Hepatocyte (in vitro differentiated cells): ENCODE data around the gene OR8S1. TPM values are rescaled to one million over a fixed set of nuclear protein-coding genes. Genes with fewer than 3 reads are reported as not detected.
A peak's percentile ranks its signal among the peaks of the same experiment; 100 is the strongest.

Source experiments
- DNase-seq: peaks from one replicate; pipeline ENCODE4 v3.0.0-alpha.2; 2016; ENCODE audit warnings: low spot score
- H2AFZ ChIP-seq: fragments of 200-600 bp; sonication (generic); 2 replicates; pipeline ENCODE4 v1.6.0; 2016; ENCODE audit warnings: antibody characterized with exemption, mild to moderate bottlenecking
- H3K27ac ChIP-seq: fragments of 200-600 bp; sonication (generic); 2 replicates; pipeline ENCODE4 v1.5.1; 2016; ENCODE audit warnings: mild to moderate bottlenecking
- H3K27me3 ChIP-seq: fragments of 200-600 bp; sonication (generic); 2 replicates; pipeline ENCODE4 v1.6.1; 2016
- H3K36me3 ChIP-seq: fragments of 200-600 bp; sonication (generic); replicated peaks from 2 replicates; pipeline ENCODE4 v1.5.1; 2016; ENCODE audit warnings: low read depth; ENCODE audit not compliant: insufficient read depth
- H3K4me1 ChIP-seq: fragments of 200-600 bp; sonication (generic); 2 replicates; pipeline ENCODE4 v1.5.1; 2016; ENCODE audit warnings: mild to moderate bottlenecking, moderate library complexity; ENCODE audit not compliant: insufficient read depth
- H3K4me2 ChIP-seq: fragments of 200-600 bp; sonication (generic); 2 replicates; pipeline ENCODE4 v1.6.0; 2016
- H3K4me3 ChIP-seq: fragments of 200-600 bp; sonication (generic); 2 replicates; pipeline ENCODE4 v1.5.1; 2016; ENCODE audit warnings: mild to moderate bottlenecking
- H3K79me2 ChIP-seq: fragments of 200-600 bp; sonication (generic); 2 replicates; pipeline ENCODE4 v1.6.0; 2017; ENCODE audit warnings: mild to moderate bottlenecking
- H3K9me2 ChIP-seq: fragments of 200-600 bp; sonication (generic); replicated peaks from 2 replicates; pipeline ENCODE4 v1.6.0; 2017; ENCODE audit warnings: mild to moderate bottlenecking; ENCODE audit not compliant: insufficient read depth
- H3K9me3 ChIP-seq: fragments of 200-600 bp; sonication (generic); 2 replicates; pipeline ENCODE4 v1.5.1; 2016; ENCODE audit warnings: low read depth, mild to moderate bottlenecking
- H4K20me1 ChIP-seq: fragments of 200-600 bp; sonication (generic); 2 replicates; pipeline ENCODE4 v1.6.0; 2016; ENCODE audit warnings: mild to moderate bottlenecking; ENCODE audit not compliant: insufficient read depth, poor library complexity, severe bottlenecking
- CTCF ChIP-seq: fragments of 200-600 bp; sonication (generic); IDR thresholded peaks from 2 replicates; pipeline ENCODE4 v1.5.1; 2016; ENCODE audit warnings: antibody characterized with exemption, mild to moderate bottlenecking; ENCODE audit not compliant: poor library complexity
- EZH2 ChIP-seq: fragments of 200-600 bp; sonication (generic); IDR thresholded peaks from 2 replicates; pipeline ENCODE4 v1.6.1; 2016; ENCODE audit warnings: antibody characterized with exemption, mild to moderate bottlenecking, borderline replicate concordance
- EZH2phosphoT487 ChIP-seq: fragments of 200-600 bp; sonication (generic); IDR thresholded peaks from one replicate; pipeline ENCODE4 v1.6.1; 2018; ENCODE audit warnings: antibody characterized with exemption, mild to moderate bottlenecking, low read depth, moderate library complexity; ENCODE audit not compliant: unreplicated experiment, severe bottlenecking
- WGBS: methylation state at CpG from one replicate; pipeline ENCODE4 v1.1.6; 2016; ENCODE audit warnings: low lambda C conversion rate; ENCODE audit errors: missing lambda C conversion rate; 5-methylcytosine and 5-hydroxymethylcytosine counted together
- polyA plus RNA-seq: library from polyadenylated mRNA; unstranded; fragments of >200 nt; fragmentation: Nextera tagmentation; extraction: Ambion mirVana; gene quantifications from 2 replicates; pipeline ENCODE4 v1.2.1, GENCODE V29; 2016
- total RNA-seq: library from RNA; depleted of rRNA; stranded (reverse); fragments of >200 nt; gene quantifications from 2 replicates; pipeline ENCODE4 v1.2.3, GENCODE V29; 2014

Gene OR8S1
- total and polyA plus RNA-seq, 2 experiments from 2014 or later: 0.17 to 1.1 TPM

- Histone ChIP-seq H3K36me3 (no peaks in the 10 kb centered on the region), H2AFZ (no peak overlapping the region), H3K4me3 (no peak overlapping the region), H3K27ac (no peak overlapping the region), H3K4me2 (no peak overlapping the region), H3K9me3 (no peaks in the 10 kb centered on the region), H3K79me2 (no peaks in the 10 kb centered on the region), H3K9me2 (no peaks in the 10 kb centered on the region), H3K27me3 (no peaks in the 10 kb centered on the region), H4K20me1 (no peaks in the 10 kb centered on the region), H3K4me1 (no peaks in the 10 kb centered on the region)
- TF ChIP-seq EZH2phosphoT487 (no peak), EZH2 (no peak), CTCF (no peak)
- DNase-seq: no peak
- WGBS: 95% methylated on average over 42 of the region's 44 CpGs
These were observed 2.6 kb downstream of the OR8S1 start for GRCh38 chr12:48527891-48528670.

DNA sequence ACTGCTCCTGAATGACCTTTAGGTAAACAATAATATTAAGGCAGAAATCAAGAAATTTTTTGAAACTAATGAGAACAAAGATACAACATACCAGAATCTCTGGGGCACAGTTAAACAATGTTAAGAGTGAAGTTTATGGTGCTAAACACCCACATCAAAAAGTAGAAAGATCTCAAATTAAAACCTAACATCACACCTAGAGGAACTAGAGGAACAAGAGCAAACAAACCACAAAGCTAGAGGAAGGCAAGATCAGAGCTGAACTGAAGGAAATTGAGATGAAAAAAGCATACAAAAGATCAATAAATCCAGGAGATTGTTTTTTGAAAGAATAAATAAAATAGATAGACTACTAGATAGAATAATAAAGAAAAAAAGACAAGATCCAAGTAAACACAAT is 7.2 kb downstream of the OR8S1 start:
- Histone ChIP-seq H3K4me2 (no peak overlapping the region), H3K4me1 (no peaks in the 10 kb centered on the region), H3K4me3 (no peak overlapping the region), H4K20me1 (no peaks in the 10 kb centered on the region), H3K36me3 (no peaks in the 10 kb centered on the region), H3K79me2 (no peaks in the 10 kb centered on the region), H3K9me3 (no peaks in the 10 kb centered on the region), H3K27me3 (no peaks in the 10 kb centered on the region), H3K27ac (no peak overlapping the region), H3K9me2 (no peaks in the 10 kb centered on the region), H2AFZ (no peak overlapping the region)
- TF ChIP-seq EZH2phosphoT487: no peak
- TF ChIP-seq CTCF: no peak
- no peak for TF ChIP-seq EZH2
- DNase-seq: no peak

DNA sequence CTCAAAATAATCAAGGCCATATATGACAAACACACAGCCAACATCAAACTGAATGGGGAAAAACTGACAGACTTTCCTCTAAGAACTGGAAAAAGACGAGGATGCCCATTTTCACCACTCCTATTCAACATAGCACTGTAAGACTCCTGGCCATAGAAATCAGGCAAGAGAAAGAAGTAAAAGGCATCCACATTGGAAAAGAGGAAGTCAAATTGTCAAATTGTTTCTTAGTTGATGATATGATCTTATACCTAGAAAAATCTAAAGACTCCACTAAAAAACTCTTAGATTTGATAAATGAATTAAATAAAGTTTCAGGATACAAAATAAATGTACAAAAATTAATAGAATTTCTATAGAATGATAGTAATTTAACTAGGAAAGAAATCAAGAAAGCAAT is 11.2 kb downstream of the OR8S1 start:
- H3K79me2 ChIP-seq: no peaks in the 10 kb centered on the region
- H3K4me2 ChIP-seq: no peak overlapping the region
- H3K9me3 ChIP-seq: no peaks in the 10 kb centered on the region
- H3K36me3 ChIP-seq: no peaks in the 10 kb centered on the region
- H3K9me2 ChIP-seq: no peaks in the 10 kb centered on the region
- H3K4me1 ChIP-seq: no peaks in the 10 kb centered on the region
- H4K20me1 ChIP-seq: no peaks in the 10 kb centered on the region
- TF ChIP-seq EZH2phosphoT487 (no peak), EZH2 (no peak)
- WGBS: 93% methylated on average over 1 of the region's 1 CpG
- no peak overlapping the region for H3K4me3 ChIP-seq
- no peaks in the 10 kb centered on the region for H3K27me3 ChIP-seq
- no peak overlapping the region for H3K27ac ChIP-seq
- DNase-seq: no peak
- no peak overlapping the region for H2AFZ ChIP-seq

DNA sequence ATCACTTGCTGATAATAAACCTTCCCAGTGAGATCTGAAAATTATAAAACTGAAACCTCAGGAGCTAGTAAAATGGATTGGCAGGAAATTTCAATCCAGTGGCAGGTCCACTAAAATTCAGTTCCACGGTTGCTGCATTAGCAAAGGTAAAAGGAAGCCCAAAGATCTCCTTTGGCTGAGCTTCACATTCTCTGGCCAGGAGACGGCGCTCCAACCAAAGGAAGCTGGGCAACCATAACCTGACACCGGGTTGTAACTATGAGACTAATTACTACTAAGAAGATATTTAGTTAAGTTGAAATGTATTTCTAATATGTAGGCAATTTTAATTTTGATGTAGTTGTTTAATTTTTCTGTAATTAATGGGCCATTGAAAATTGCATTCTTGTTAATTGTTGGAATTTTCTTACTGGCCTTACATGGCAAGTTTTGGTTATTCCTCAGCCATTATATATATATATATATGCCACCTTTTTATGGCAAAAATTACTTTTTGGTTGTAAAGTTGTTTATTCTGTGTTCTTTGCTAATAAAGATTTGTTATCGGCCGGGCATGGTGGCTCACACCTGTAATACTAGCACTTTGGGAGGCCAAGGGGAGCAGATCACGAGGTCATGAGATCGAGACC is 17.0 kb downstream of the OR8S1 start:
- TF ChIP-seq EZH2phosphoT487 (no peak), EZH2 (no peak), CTCF (peak; percentile 47)
- no peak overlapping the region for H3K4me3 ChIP-seq
- no peaks in the 10 kb centered on the region for H3K9me3 ChIP-seq
- no peaks in the 10 kb centered on the region for H3K36me3 ChIP-seq
- peak; percentile 25 for DNase-seq
- H4K20me1 ChIP-seq: no peaks in the 10 kb centered on the region
- H3K9me2 ChIP-seq: no peaks in the 10 kb centered on the region
- H3K4me1 ChIP-seq: no peaks in the 10 kb centered on the region
- WGBS: 64% methylated on average over 8 of the region's 8 CpGs
- no peaks in the 10 kb centered on the region for H3K27me3 ChIP-seq
- no peak overlapping the region for H2AFZ ChIP-seq
- H3K4me2 ChIP-seq: no peak overlapping the region
- H3K79me2 ChIP-seq: no peaks in the 10 kb centered on the region
- no peak overlapping the region for H3K27ac ChIP-seq
